Measurements from ENCODE around the gene C12orf76.
"Not testable (repeated sequence)": the region's sequence is repeated elsewhere in the genome, so short reads cannot be mapped to it uniquely, and the experiment has no call there.

C12orf76 gene

GRCh38 chr12:110020956-110021355, 27.4 kb downstream of the C12orf76 start:
- DNase-seq = no peak

GRCh38 chr12:110015132-110015531, 33.2 kb downstream of the C12orf76 start:
- DNase-seq = peak; percentile 70 to 79

- DNase-seq = no peak
Measured at GRCh38 chr12:110012659-110013058, 35.7 kb downstream of the C12orf76 start.

GRCh38 chr12:110012137-110012536, 36.2 kb downstream of the C12orf76 start:
- no peak for DNase-seq

GRCh38 chr12:110010853-110011723, 37.2 kb downstream of the C12orf76 start:
- no peak for DNase-seq

- not testable (repeated sequence) for DNase-seq
Measured at GRCh38 chr12:110008681-110009398, 39.5 kb downstream of the C12orf76 start.

GRCh38 chr12:110007881-110008280, 40.4 kb downstream of the C12orf76 start:
- peak; percentile 92 for DNase-seq

GRCh38 chr12:110006115-110006514, 42.2 kb downstream of the C12orf76 start:
- no peak for DNase-seq

GRCh38 chr12:110005319-110005973, 42.9 kb downstream of the C12orf76 start:
- DNase-seq = no peak

- DNase-seq = no peak
Measured at GRCh38 chr12:110004598-110004997, 43.7 kb downstream of the C12orf76 start.

GRCh38 chr12:110002676-110003515, 45.4 kb downstream of the C12orf76 start:
- no peak for DNase-seq

GRCh38 chr12:110001596-110001995, 46.7 kb downstream of the C12orf76 start:
- no peak for DNase-seq

GRCh38 chr12:109999983-110000505, 48.3 kb downstream of the C12orf76 start:
- peak; percentile 25 to 35 for DNase-seq

- DNase-seq = no peak
Measured at GRCh38 chr12:109999649-109999971, 48.7 kb downstream of the C12orf76 start.

GRCh38 chr12:109998904-109999648, 49.2 kb downstream of the C12orf76 start, which contains the start of gene ANKRD13A:
ANKRD13A (plus strand) TSS chr12:109999430; CDS start chr12:109999689, 259 bp downstream.
- DNase-seq = peak; percentile 93

GRCh38 chr12:109998241-109998903, 50.0 kb downstream of the C12orf76 start:
- DNase-seq = no peak

- no peak for DNase-seq
Measured at GRCh38 chr12:109997393-109997792, 50.9 kb downstream of the C12orf76 start.

- no peak for DNase-seq
Measured at GRCh38 chr12:109996483-109996853, 51.9 kb downstream of the C12orf76 start.

GRCh38 chr12:109995686-109996482, 52.4 kb downstream of the C12orf76 start, which contains the start of gene GIT2:
GIT2 (minus strand) TSS chr12:109996368; CDS start chr12:109996224, 144 bp downstream.
- DNase-seq = peak; percentile 90 to 91

GRCh38 chr12:109995361-109995685, 53.0 kb downstream of the C12orf76 start:
- no peak for DNase-seq

All from Kasumi-1 (cell line).